Smooth muscle cell (in vitro differentiated cells): ENCODE data around the gene FAM234A. TPM values are rescaled to one million over a fixed set of nuclear protein-coding genes. Genes with fewer than 3 reads are reported as not detected.

Experiments
- DNase-seq: peaks from one replicate; lab custom pipeline; 2025; ENCODE audit not compliant: unreplicated experiment; lab: John Stamatoyannopoulos, UW
- H2AFZ ChIP-seq: fragments of 200-600 bp; sonication (generic); 2 replicates; pipeline ENCODE4 v1.6.0; 2016; ENCODE audit warnings: antibody characterized with exemption, low read depth, mild to moderate bottlenecking
- H3F3A ChIP-seq: fragments of 200-600 bp; sonication (generic); 2 replicates; pipeline ENCODE4 v1.6.0; 2017; ENCODE audit warnings: antibody characterized with exemption, low read depth
- H3K27ac ChIP-seq: fragments of 200-600 bp; sonication (generic); 2 replicates; pipeline ENCODE4 v1.5.1; 2016; ENCODE audit warnings: low read depth, mild to moderate bottlenecking
- H3K27me3 ChIP-seq: fragments of 200-600 bp; sonication (generic); 2 replicates; pipeline ENCODE4 v1.6.1; 2016; ENCODE audit warnings: low read depth, mild to moderate bottlenecking
- H3K36me3 ChIP-seq: fragments of 200-600 bp; sonication (generic); 2 replicates; pipeline ENCODE4 v1.5.1; 2016; ENCODE audit warnings: low read depth
- H3K4me1 ChIP-seq: fragments of 200-600 bp; sonication (generic); 2 replicates; pipeline ENCODE4 v1.5.1; 2016; ENCODE audit warnings: low read depth
- H3K4me2 ChIP-seq: fragments of 200-600 bp; sonication (generic); 2 replicates; pipeline ENCODE4 v1.6.0; 2016; ENCODE audit warnings: mild to moderate bottlenecking
- H3K4me3 ChIP-seq: fragments of 200-600 bp; sonication (generic); 2 replicates; pipeline ENCODE4 v1.5.1; 2016; ENCODE audit warnings: mild to moderate bottlenecking
- H3K79me2 ChIP-seq: fragments of 200-600 bp; sonication (generic); 2 replicates; pipeline ENCODE4 v1.6.0; 2016; ENCODE audit warnings: low read depth, mild to moderate bottlenecking
- H3K9ac ChIP-seq: fragments of 200-600 bp; sonication (generic); 2 replicates; pipeline ENCODE4 v1.6.0; 2016; ENCODE audit warnings: low read depth
- H3K9me3 ChIP-seq: fragments of 200-600 bp; sonication (generic); replicated peaks from 2 replicates; pipeline ENCODE4 v1.5.1; 2016; ENCODE audit warnings: low read depth
- H4K20me1 ChIP-seq: fragments of 200-600 bp; sonication (generic); 2 replicates; pipeline ENCODE4 v1.6.0; 2016; ENCODE audit warnings: low read depth
- CTCF ChIP-seq: fragments of 200-600 bp; sonication (generic); IDR thresholded peaks from 2 replicates; pipeline ENCODE4 v1.5.1; 2017; ENCODE audit warnings: borderline replicate concordance, mild to moderate bottlenecking, antibody characterized with exemption; ENCODE audit not compliant: insufficient read depth, poor library complexity, severe bottlenecking
- WGBS: methylation state at CpG from one replicate; pipeline ENCODE4 v1.1.7; 2016; ENCODE audit warnings: low lambda C conversion rate; 5-methylcytosine and 5-hydroxymethylcytosine counted together
- polyA plus RNA-seq: library from polyadenylated mRNA; unstranded; fragments of >200 nt; fragmentation: Nextera tagmentation; extraction: Ambion mirVana; gene quantifications from 2 replicates; pipeline ENCODE4 v1.2.1, GENCODE V29; 2016
- total RNA-seq: library from RNA; depleted of rRNA; stranded (reverse); fragments of >200 nt; gene quantifications from 2 replicates; pipeline ENCODE4 v1.2.3, GENCODE V29; 2014

The FAM234A gene
- total and polyA plus RNA-seq, 2 experiments from 2014 or later, result 83.7 to 87.3 TPM

- H2AFZ ChIP-seq, result no peak overlapping the region
- H3K36me3 ChIP-seq, result no peaks in the 10 kb centered on the region
- H3K4me3 ChIP-seq, result no peak overlapping the region
- no peak overlapping the region for H3K27ac ChIP-seq
- no peak overlapping the region for H3K9ac ChIP-seq
- no peaks in the 10 kb centered on the region for H3K9me3 ChIP-seq
- H3K4me2 ChIP-seq, result no peak overlapping the region
- 96% methylated on average over 19 of the region's 19 CpGs for WGBS
- no peak for TF ChIP-seq CTCF
- peaks cover 27% of the 10 kb centered on the region for H4K20me1 ChIP-seq
- peaks cover 2% of the 10 kb centered on the region for H3K79me2 ChIP-seq
- H3K27me3 ChIP-seq, result no peaks in the 10 kb centered on the region
- no peak for DNase-seq
- no peaks in the 10 kb centered on the region for H3K4me1 ChIP-seq
- H3F3A ChIP-seq, result no peaks in the 10 kb centered on the region
These were observed 71.5 kb downstream of the FAM234A start for GRCh38 chr16:305916-306626.

GRCh38 chr16:306911-307370 is 72.3 kb downstream of the FAM234A start:
- Histone ChIP-seq H4K20me1 (peaks cover 27% of the 10 kb centered on the region), H3K4me2 (no peak overlapping the region), H3K27me3 (no peaks in the 10 kb centered on the region), H3K36me3 (no peaks in the 10 kb centered on the region), H3K79me2 (peaks cover 2% of the 10 kb centered on the region), H3K27ac (no peak overlapping the region), H2AFZ (no peak overlapping the region), H3K9ac (no peak overlapping the region), H3K9me3 (no peaks in the 10 kb centered on the region), H3F3A (no peaks in the 10 kb centered on the region), H3K4me3 (no peak overlapping the region), H3K4me1 (no peaks in the 10 kb centered on the region)
- no peak for DNase-seq
- TF ChIP-seq CTCF, result no peak
- 96% methylated on average over 17 of the region's 17 CpGs for WGBS

- Histone ChIP-seq H3K4me1 (no peaks in the 10 kb centered on the region), H3K9ac (no peak overlapping the region), H2AFZ (no peak overlapping the region), H3K27ac (no peak overlapping the region), H3K9me3 (no peaks in the 10 kb centered on the region), H3K4me2 (no peak overlapping the region), H3K36me3 (no peaks in the 10 kb centered on the region), H3K79me2 (peaks cover 2% of the 10 kb centered on the region), H3F3A (no peaks in the 10 kb centered on the region), H4K20me1 (peaks cover 29% of the 10 kb centered on the region), H3K27me3 (no peaks in the 10 kb centered on the region), H3K4me3 (no peak overlapping the region)
- TF ChIP-seq CTCF, result no peak
- no peak for DNase-seq
- WGBS, result 97% methylated on average over 21 of the region's 21 CpGs
These were observed 73.2 kb downstream of the FAM234A start for GRCh38 chr16:307691-308312.

- no peaks in the 10 kb centered on the region for H3K4me1 ChIP-seq
- H3F3A ChIP-seq, result no peaks in the 10 kb centered on the region
- no peak overlapping the region for H2AFZ ChIP-seq
- no peak overlapping the region for H3K27ac ChIP-seq
- no peaks in the 10 kb centered on the region for H3K9me3 ChIP-seq
- 97% methylated on average over 7 of the region's 7 CpGs for WGBS
- H3K36me3 ChIP-seq, result no peaks in the 10 kb centered on the region
- no peak for DNase-seq
- no peaks in the 10 kb centered on the region for H3K27me3 ChIP-seq
- peaks cover 32% of the 10 kb centered on the region for H4K20me1 ChIP-seq
- no peak for TF ChIP-seq CTCF
- H3K4me2 ChIP-seq, result no peak overlapping the region
- peaks cover 2% of the 10 kb centered on the region for H3K79me2 ChIP-seq
- no peak overlapping the region for H3K9ac ChIP-seq
- H3K4me3 ChIP-seq, result no peak overlapping the region
These were observed 74.9 kb downstream of the FAM234A start for GRCh38 chr16:309476-309875.
